Rectal smooth muscle tissue (tissue), 1 donor: ENCODE data around the gene ARHGAP10.

ENCODE experiments used
- H3K27ac ChIP-seq: one replicate; pipeline ENCODE4 v1.7.0; 2013; ENCODE audit warnings: low read depth, low read length, inconsistent platforms
- H3K27me3 ChIP-seq: one replicate; pipeline ENCODE4 v1.7.0; 2013; ENCODE audit warnings: low read length; ENCODE audit not compliant: control insufficient read depth, insufficient read depth
- H3K36me3 ChIP-seq: one replicate; pipeline ENCODE4 v1.7.0; 2013; ENCODE audit warnings: low read length; ENCODE audit not compliant: control insufficient read depth, insufficient read depth
- H3K4me1 ChIP-seq: one replicate; pipeline ENCODE4 v1.7.0; 2013; ENCODE audit warnings: low read length; ENCODE audit not compliant: control insufficient read depth, insufficient read depth
- H3K4me3 ChIP-seq: one replicate; pipeline ENCODE4 v1.7.0; 2013; ENCODE audit warnings: low read length
- H3K9ac ChIP-seq: one replicate; pipeline ENCODE4 v1.7.0; 2013; ENCODE audit warnings: low read length

Gene ARHGAP10

GRCh38 chr4:147854154-147854553 is 122.3 kb downstream of the ARHGAP10 start:
- Histone ChIP-seq H3K27ac (no peak overlapping the region), H3K4me3 (no peak overlapping the region), H3K27me3 (no peaks in the 10 kb centered on the region), H3K36me3 (no peaks in the 10 kb centered on the region), H3K9ac (no peak overlapping the region), H3K4me1 (peaks cover 8% of the 10 kb centered on the region)

DNA sequence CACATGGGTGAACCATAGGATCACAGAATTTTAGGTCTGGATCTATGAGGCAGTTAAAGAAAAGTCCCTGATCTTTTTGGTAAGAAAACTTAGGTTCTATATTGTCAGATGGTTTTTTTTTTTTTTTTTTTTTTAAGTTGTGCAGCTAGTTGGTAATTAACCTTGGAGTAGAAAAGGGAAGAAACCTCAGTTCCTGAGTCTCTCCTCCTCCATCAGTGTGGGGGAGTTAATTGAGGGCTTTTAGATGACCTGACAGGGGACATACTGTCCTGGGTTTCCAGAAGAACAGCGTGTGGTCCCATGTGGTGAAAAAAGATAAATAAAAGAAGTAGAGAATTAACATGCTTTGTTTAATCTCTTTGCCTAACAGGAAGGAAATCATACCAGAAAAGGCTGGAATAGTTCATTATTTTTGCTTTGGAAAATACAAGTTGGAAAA is 123.7 kb downstream of the ARHGAP10 start:
- H3K27me3 ChIP-seq, result no peaks in the 10 kb centered on the region
- no peaks in the 10 kb centered on the region for H3K36me3 ChIP-seq
- H3K4me3 ChIP-seq, result no peak overlapping the region
- H3K27ac ChIP-seq, result no peak overlapping the region
- H3K4me1 ChIP-seq, result peaks cover 7% of the 10 kb centered on the region
- no peak overlapping the region for H3K9ac ChIP-seq

- H3K36me3 ChIP-seq, result no peaks in the 10 kb centered on the region
- no peak overlapping the region for H3K9ac ChIP-seq
- H3K4me3 ChIP-seq, result no peak overlapping the region
- no peaks in the 10 kb centered on the region for H3K27me3 ChIP-seq
- H3K27ac ChIP-seq, result no peak overlapping the region
- H3K4me1 ChIP-seq, result peaks cover 11% of the 10 kb centered on the region
These were observed 129.1 kb downstream of the ARHGAP10 start for GRCh38 chr4:147860960-147861359.

DNA sequence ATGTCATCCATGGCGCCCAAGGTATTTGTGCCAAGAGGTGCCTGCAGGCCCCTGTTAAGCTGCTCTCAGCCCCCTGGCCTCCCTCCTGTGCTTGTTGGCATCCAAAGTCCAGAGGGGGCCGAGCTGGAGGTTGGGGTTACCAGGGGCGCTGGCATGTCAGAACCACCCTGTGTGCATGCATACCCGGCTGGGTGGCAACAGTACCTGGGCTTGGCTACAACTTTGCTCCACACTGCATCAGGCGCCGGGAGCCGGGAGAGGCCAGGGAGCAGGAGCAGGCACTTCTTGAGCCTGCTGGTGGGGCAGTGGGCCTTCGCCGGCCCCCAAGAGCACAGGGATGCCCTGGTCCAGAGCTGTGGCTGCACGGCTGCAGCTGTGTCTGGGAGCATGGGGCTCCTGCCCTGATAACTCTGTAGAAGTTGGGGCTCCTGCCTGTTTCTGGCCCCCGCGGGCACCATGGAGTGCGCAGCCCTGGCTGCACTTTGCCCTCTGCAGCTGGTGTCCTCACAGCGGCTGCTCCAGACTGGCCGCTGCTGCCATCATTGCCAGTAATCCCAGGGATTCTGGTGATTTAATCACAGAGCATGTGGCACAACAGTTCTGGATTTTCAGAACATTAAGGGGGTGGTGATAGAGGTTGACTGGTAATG is 130.3 kb downstream of the ARHGAP10 start:
- H3K27me3 ChIP-seq, result no peaks in the 10 kb centered on the region
- no peaks in the 10 kb centered on the region for H3K36me3 ChIP-seq
- H3K27ac ChIP-seq, result no peak overlapping the region
- H3K9ac ChIP-seq, result no peak overlapping the region
- no peak overlapping the region for H3K4me3 ChIP-seq
- H3K4me1 ChIP-seq, result peaks cover 11% of the 10 kb centered on the region

GRCh38 chr4:147863111-147863747 is 131.3 kb downstream of the ARHGAP10 start:
- Histone ChIP-seq H3K4me1 (peaks cover 11% of the 10 kb centered on the region), H3K4me3 (no peak overlapping the region), H3K36me3 (no peaks in the 10 kb centered on the region), H3K9ac (no peak overlapping the region), H3K27ac (no peak overlapping the region), H3K27me3 (no peaks in the 10 kb centered on the region)

GRCh38 chr4:147863808-147864472 is 132.1 kb downstream of the ARHGAP10 start:
- Histone ChIP-seq H3K27me3 (no peaks in the 10 kb centered on the region), H3K36me3 (no peaks in the 10 kb centered on the region), H3K4me1 (peaks cover 11% of the 10 kb centered on the region), H3K9ac (no peak overlapping the region), H3K4me3 (no peak overlapping the region), H3K27ac (no peak overlapping the region)

GRCh38 chr4:147864607-147865006 is 132.7 kb downstream of the ARHGAP10 start:
- Histone ChIP-seq H3K4me3 (no peak overlapping the region), H3K9ac (no peak overlapping the region), H3K36me3 (no peaks in the 10 kb centered on the region), H3K4me1 (peaks cover 11% of the 10 kb centered on the region), H3K27me3 (no peaks in the 10 kb centered on the region), H3K27ac (no peak overlapping the region)

GRCh38 chr4:147865926-147866325 is 134.0 kb downstream of the ARHGAP10 start:
- Histone ChIP-seq H3K4me3 (no peak overlapping the region), H3K4me1 (peaks cover 11% of the 10 kb centered on the region), H3K9ac (no peak overlapping the region), H3K27me3 (no peaks in the 10 kb centered on the region), H3K36me3 (no peaks in the 10 kb centered on the region), H3K27ac (no peak overlapping the region)

- H3K9ac ChIP-seq, result no peak overlapping the region
- no peak overlapping the region for H3K27ac ChIP-seq
- H3K4me1 ChIP-seq, result peaks cover 11% of the 10 kb centered on the region
- no peaks in the 10 kb centered on the region for H3K36me3 ChIP-seq
- no peaks in the 10 kb centered on the region for H3K27me3 ChIP-seq
- no peak overlapping the region for H3K4me3 ChIP-seq
These were observed 134.8 kb downstream of the ARHGAP10 start for GRCh38 chr4:147866532-147867271.

- Histone ChIP-seq H3K36me3 (peaks cover 7% of the 10 kb centered on the region), H3K4me1 (no peaks in the 10 kb centered on the region), H3K9ac (no peak overlapping the region), H3K27ac (no peak overlapping the region), H3K27me3 (no peaks in the 10 kb centered on the region), H3K4me3 (no peak overlapping the region)
These were observed 142.2 kb downstream of the ARHGAP10 start for GRCh38 chr4:147874109-147874508.

DNA sequence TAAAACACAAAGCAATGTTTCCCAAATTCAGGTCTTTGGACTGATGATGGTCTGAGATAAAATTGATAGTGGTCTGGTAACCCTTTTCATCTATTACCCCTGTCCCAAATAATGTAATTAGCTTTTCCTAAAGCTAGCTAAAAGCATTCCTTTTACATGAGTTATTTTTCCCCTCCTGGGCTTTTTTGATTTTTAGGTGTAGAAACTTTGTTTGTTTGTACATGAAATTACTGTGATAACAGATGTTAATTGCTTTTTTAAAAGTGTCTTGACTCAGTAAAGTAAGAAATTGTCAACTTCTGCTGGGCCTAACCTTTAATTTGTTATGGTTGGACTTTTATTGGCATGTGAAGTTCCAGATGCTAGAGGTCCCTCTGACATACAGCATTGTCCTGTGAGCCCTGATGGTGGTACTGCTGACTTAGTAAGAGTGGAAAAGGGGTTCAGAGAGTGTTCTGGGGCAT is 145.5 kb downstream of the ARHGAP10 start:
- Histone ChIP-seq H3K36me3 (peaks cover 7% of the 10 kb centered on the region), H3K9ac (no peak overlapping the region), H3K27ac (no peak overlapping the region), H3K27me3 (no peaks in the 10 kb centered on the region), H3K4me1 (no peaks in the 10 kb centered on the region), H3K4me3 (no peak overlapping the region)

GRCh38 chr4:147879676-147880075 is 147.8 kb downstream of the ARHGAP10 start:
- Histone ChIP-seq H3K4me3 (no peak overlapping the region), H3K9ac (no peak overlapping the region), H3K27ac (no peak overlapping the region), H3K36me3 (peaks cover 7% of the 10 kb centered on the region), H3K27me3 (no peaks in the 10 kb centered on the region), H3K4me1 (no peaks in the 10 kb centered on the region)
